H1 (cell line): ENCODE measurements around the gene SPTBN1. TPM values are rescaled to one million over a fixed set of nuclear protein-coding genes. Genes with fewer than 3 reads are reported as not detected.

Experiments used
- CTCF ChIA-PET: fragments of 300-600 bp; sonication (Branson Sonifier 250); formaldehyde crosslinking; loops from one replicate; lab custom pipeline; 2021; ENCODE audit not compliant: partially characterized antibody; lab: Charles Lee
- POLR2A ChIA-PET: fragments of 300-600 bp; sonication (Branson Sonifier 250); formaldehyde crosslinking; loops from one replicate; lab custom pipeline; 2021; ENCODE audit warnings: inconsistent platforms; ENCODE audit not compliant: partially characterized antibody; lab: Charles Lee
- DNase-seq, 2 experiments: peaks; one replicate each; pipeline versions ENCODE4 v3.0.0 to v3.0.0-alpha.2; 2010 to 2022; ENCODE audit warnings: low spot score in 2 of 2, low read depth in 1 of 2, mixed read lengths in 1 of 2
- FAIRE-seq: peaks from 2 replicates; lab custom pipeline; 2011; peaks lifted over from hg19 to GRCh38; lab: Jason Lieb, UNC
- H2AFZ ChIP-seq: 2 replicates; pipeline ENCODE4 v1.8.1; 2012; ENCODE audit warnings: low read length, inconsistent platforms
- H2AK5ac ChIP-seq: 2 replicates; pipeline ENCODE4 v1.6.1; 2013; ENCODE audit warnings: low read depth, low read length
- H2BK120ac ChIP-seq: replicated peaks from 2 replicates; pipeline ENCODE3; 2013; ENCODE audit warnings: low read depth, low read length, inconsistent platforms
- H2BK12ac ChIP-seq: 2 replicates; pipeline ENCODE4 v1.6.1; 2013; ENCODE audit warnings: low read depth, low read length
- H2BK15ac ChIP-seq: 2 replicates; pipeline ENCODE4 v1.6.1; 2013; ENCODE audit warnings: low read length
- H2BK20ac ChIP-seq: 2 replicates; pipeline ENCODE4 v1.6.1; 2013; ENCODE audit warnings: low read length
- H2BK5ac ChIP-seq: 2 replicates; pipeline ENCODE4 v1.6.1; 2013; ENCODE audit warnings: low read depth, low read length
- H3K14ac ChIP-seq: 2 replicates; pipeline ENCODE4 v1.6.1; 2013; ENCODE audit warnings: inconsistent platforms; ENCODE audit not compliant: insufficient read length
- H3K18ac ChIP-seq: 2 replicates; pipeline ENCODE4 v1.6.1; 2013; ENCODE audit warnings: low read length; ENCODE audit errors: extremely low read depth
- H3K23ac ChIP-seq: 2 replicates; pipeline ENCODE4 v1.6.1; 2013; ENCODE audit warnings: inconsistent platforms; ENCODE audit not compliant: insufficient read length
- H3K23me2 ChIP-seq: 2 replicates; pipeline ENCODE4 v1.6.1; 2013; ENCODE audit warnings: low read depth, low read length
- H3K27ac ChIP-seq: 2 replicates; pipeline ENCODE4 v1.6.1; 2011; ENCODE audit warnings: low read depth, low read length, inconsistent platforms
- H3K27me3 ChIP-seq, 4 experiments: replicated peaks in 1 of 4; 1 replicate in 1 of 4; 2 replicates in 3 of 4; pipeline versions ENCODE4 v1.6.1 to v1.8.1; 2011 to 2013; ENCODE audit warnings: low read length in 3 of 4, mild to moderate bottlenecking in 3 of 4, inconsistent platforms in 2 of 4, mixed read lengths in 2 of 4, moderate library complexity in 1 of 4; ENCODE audit not compliant: control insufficient read depth in 3 of 4, insufficient read depth in 3 of 4; ENCODE audit errors: extremely low read depth in 1 of 4
- H3K36me3 ChIP-seq, 4 experiments: 2 replicates each; pipeline versions ENCODE4 v1.6.1 to v1.8.1; 2011 to 2013; ENCODE audit warnings: mild to moderate bottlenecking in 4 of 4, low read length in 3 of 4, moderate library complexity in 2 of 4, control low read depth in 1 of 4, inconsistent platforms in 1 of 4; ENCODE audit not compliant: insufficient read depth in 4 of 4, control insufficient read depth in 2 of 4
- H3K4ac ChIP-seq: replicated peaks from 2 replicates; pipeline ENCODE3; 2013; ENCODE audit warnings: low read length, low read depth, mixed read lengths, inconsistent platforms; ENCODE audit not compliant: insufficient read length
- H3K4me1 ChIP-seq, 4 experiments: replicated peaks in 1 of 4; 1 replicate in 1 of 4; 2 replicates in 3 of 4; pipeline versions ENCODE4 v1.6.1 to v1.8.1; 2011 to 2013; ENCODE audit warnings: low read length in 3 of 4, inconsistent platforms in 2 of 4, mixed read lengths in 1 of 4; ENCODE audit not compliant: insufficient read depth in 4 of 4, control insufficient read depth in 3 of 4
- H3K4me2 ChIP-seq, 2 experiments: 2 replicates each; pipeline versions ENCODE4 v1.6.1 to v1.8.1; 2011 to 2013; ENCODE audit warnings: low read depth in 2 of 2, low read length in 2 of 2, control low read depth in 1 of 2, inconsistent platforms in 1 of 2, mild to moderate bottlenecking in 1 of 2; ENCODE audit not compliant: insufficient read depth in 1 of 2
- H3K4me3 ChIP-seq, 4 experiments: fragments of 200-600, 300-600 bp in 1 of 4; sonication (generic), shearing (Covaris generic), sonication (Bioruptor Twin) in 1 of 4; 2 replicates each; pipeline versions ENCODE4 v1.5.1 to v1.8.1; 2011 to 2016; ENCODE audit warnings: low read length in 4 of 4, low read depth in 3 of 4, control low read depth in 2 of 4, inconsistent platforms in 2 of 4, mild to moderate bottlenecking in 2 of 4, mixed read lengths in 1 of 4, moderate library complexity in 1 of 4; ENCODE audit not compliant: insufficient read depth in 2 of 4; ENCODE audit errors: extremely low read depth in 1 of 4
- H3K56ac ChIP-seq: replicated peaks from 2 replicates; pipeline ENCODE3; 2013; ENCODE audit warnings: low read depth, mild to moderate bottlenecking, mixed read lengths, low read length, inconsistent platforms; ENCODE audit not compliant: insufficient read length
- H3K79me1 ChIP-seq: 2 replicates; pipeline ENCODE4 v1.6.1; 2013; ENCODE audit warnings: low read depth, low read length, control low read depth
- H3K79me2 ChIP-seq, 2 experiments: 2 replicates each; pipeline versions ENCODE4 v1.6.1 to v1.8.1; 2012 to 2013; ENCODE audit warnings: low read length in 2 of 2, mild to moderate bottlenecking in 2 of 2, inconsistent platforms in 1 of 2; ENCODE audit not compliant: insufficient read depth in 2 of 2, control insufficient read depth in 1 of 2
- H3K9ac ChIP-seq, 4 experiments: replicated peaks in 1 of 4; 1 replicate in 1 of 4; 2 replicates in 3 of 4; pipeline versions ENCODE4 v1.6.1 to v1.8.1; 2011 to 2013; ENCODE audit warnings: low read depth in 3 of 4, low read length in 3 of 4, control low read depth in 2 of 4, mild to moderate bottlenecking in 2 of 4, moderate library complexity in 2 of 4, inconsistent platforms in 1 of 4; ENCODE audit errors: extremely low read depth in 1 of 4
- H3K9me3 ChIP-seq, 2 experiments: 2 replicates each; pipeline versions ENCODE4 v1.6.1 to v1.8.1; 2012 to 2013; ENCODE audit warnings: mild to moderate bottlenecking in 2 of 2, moderate library complexity in 2 of 2, control low read depth in 1 of 2, inconsistent platforms in 1 of 2, low read depth in 1 of 2, low read length in 1 of 2, mixed read lengths in 1 of 2; ENCODE audit not compliant: insufficient read depth in 2 of 2
- H4K20me1 ChIP-seq, 2 experiments: replicated peaks in 1 of 2; 2 replicates each; pipeline versions ENCODE3 to v1.8.1; 2011 to 2013; ENCODE audit warnings: inconsistent platforms in 2 of 2, low read length in 2 of 2, mild to moderate bottlenecking in 1 of 2; ENCODE audit not compliant: insufficient read depth in 2 of 2, control insufficient read depth in 1 of 2
- H4K5ac ChIP-seq: 2 replicates; pipeline ENCODE4 v1.6.1; 2013; ENCODE audit warnings: low read length, low read depth, mixed read lengths, inconsistent platforms; ENCODE audit not compliant: insufficient read length
- H4K8ac ChIP-seq: 2 replicates; pipeline ENCODE4 v1.8.0; 2013; ENCODE audit warnings: mild to moderate bottlenecking, moderate library complexity, low read length, inconsistent platforms; ENCODE audit not compliant: insufficient read depth; ENCODE audit errors: extremely low read depth
- H4K91ac ChIP-seq: replicated peaks from 2 replicates; pipeline ENCODE3; 2013; ENCODE audit warnings: low read length, mixed read lengths, inconsistent platforms; ENCODE audit not compliant: insufficient read length
- ASH2L ChIP-seq: fragments of 200-600, 300-600 bp; sonication (generic); IDR thresholded peaks from one replicate; pipeline ENCODE4 v1.7.1; 2017; ENCODE audit warnings: low read length
- ATF2 ChIP-seq: IDR thresholded peaks from 2 replicates; pipeline ENCODE4 v1.6.1; 2012; ENCODE audit warnings: low read length, inconsistent platforms
- BACH1 ChIP-seq: IDR thresholded peaks from 2 replicates; pipeline ENCODE4 v1.6.1; 2012; ENCODE audit warnings: low read length, improper control_type of control experiment
- CHD1 ChIP-seq: IDR thresholded peaks from 2 replicates; pipeline ENCODE4 v1.6.1; 2012; ENCODE audit warnings: low read depth, low read length, improper control_type of control experiment
- CHD2 ChIP-seq: IDR thresholded peaks from 2 replicates; pipeline ENCODE4 v1.6.1; 2012; ENCODE audit warnings: low read length, improper control_type of control experiment
- GTF2F1 ChIP-seq: IDR thresholded peaks from 2 replicates; pipeline ENCODE4 v1.6.1; 2012; ENCODE audit warnings: low read depth, low read length, improper control_type of control experiment, borderline replicate concordance
- JUN ChIP-seq: IDR thresholded peaks from 2 replicates; pipeline ENCODE4 v1.6.1; 2011; ENCODE audit warnings: low read depth, mild to moderate bottlenecking, improper control_type of control experiment, low read length
- KDM5A ChIP-seq: fragments of 200-600 bp; IDR thresholded peaks from 2 replicates; pipeline ENCODE4 v1.7.1; 2012; ENCODE audit warnings: mild to moderate bottlenecking, low read length, inconsistent platforms, mixed read lengths
- MAFK ChIP-seq: IDR thresholded peaks from 2 replicates; pipeline ENCODE4 v1.6.1; 2012; ENCODE audit warnings: low read depth, mild to moderate bottlenecking, improper control_type of control experiment, low read length
- NANOG ChIP-seq: IDR thresholded peaks from 2 replicates; pipeline ENCODE4 v1.6.1; 2011; ENCODE audit warnings: low read length, low read depth, mild to moderate bottlenecking, inconsistent platforms; ENCODE audit not compliant: insufficient read depth, poor library complexity, severe bottlenecking
- SIX5 ChIP-seq: IDR thresholded peaks from 2 replicates; pipeline ENCODE4 v1.6.1; 2011; ENCODE audit warnings: mild to moderate bottlenecking, low read depth, low read length
- TBP ChIP-seq: IDR thresholded peaks from 2 replicates; pipeline ENCODE4 v1.6.1; 2011; ENCODE audit warnings: low read depth, low read length, improper control_type of control experiment
- WGBS, 2 experiments: shearing (Covaris generic) in 1 of 2; methylation state at CpG; one replicate each; pipeline versions ENCODE4 v1.1.6 to v1.1.7; 2013 to 2015; ENCODE audit warnings: low lambda C conversion rate in 2 of 2, mixed read lengths in 2 of 2, inconsistent platforms in 1 of 2, low coverage in 1 of 2, missing lambda C conversion rate in 1 of 2; ENCODE audit not compliant: insufficient replicate concordance in 2 of 2, insufficient coverage in 1 of 2, insufficient read length in 1 of 2; ENCODE audit errors: extremely low coverage in 1 of 2, missing lambda C conversion rate in 1 of 2; 5-methylcytosine and 5-hydroxymethylcytosine counted together
- polyA plus RNA-seq, 7 experiments: library from polyadenylated mRNA; depleted of rRNA in 3 of 7; stranded (reverse) in 5 of 7; unstranded in 2 of 7; fragments of >200 nt in 5 of 7; fragments of 200-250 nt in 2 of 7; gene quantifications; 1 replicate in 5 of 7; 2 replicates in 1 of 7; 4 replicates in 1 of 7; pipeline versions ENCODE4 v1.2.1 to v1.2.3, GENCODE V29; 2011 to 2013; ENCODE audit warnings: missing spikeins in 2 of 7, mixed read lengths in 2 of 7
- total RNA-seq: library from RNA; stranded (reverse); fragmentation: NEBNext Ultra II Directional; extraction: Animal tissue kit (Norgen Biotek cat#: 25700); gene quantifications from 2 replicates; pipeline ENCODE4 v1.2.1, GENCODE V29; 2021

The SPTBN1 gene
- total and polyA plus RNA-seq, 2 of the 8 experiments (the other 6 are each of a cell fraction or from before 2014, with no cell fraction given) = 31.8 to 180 TPM

DNA sequence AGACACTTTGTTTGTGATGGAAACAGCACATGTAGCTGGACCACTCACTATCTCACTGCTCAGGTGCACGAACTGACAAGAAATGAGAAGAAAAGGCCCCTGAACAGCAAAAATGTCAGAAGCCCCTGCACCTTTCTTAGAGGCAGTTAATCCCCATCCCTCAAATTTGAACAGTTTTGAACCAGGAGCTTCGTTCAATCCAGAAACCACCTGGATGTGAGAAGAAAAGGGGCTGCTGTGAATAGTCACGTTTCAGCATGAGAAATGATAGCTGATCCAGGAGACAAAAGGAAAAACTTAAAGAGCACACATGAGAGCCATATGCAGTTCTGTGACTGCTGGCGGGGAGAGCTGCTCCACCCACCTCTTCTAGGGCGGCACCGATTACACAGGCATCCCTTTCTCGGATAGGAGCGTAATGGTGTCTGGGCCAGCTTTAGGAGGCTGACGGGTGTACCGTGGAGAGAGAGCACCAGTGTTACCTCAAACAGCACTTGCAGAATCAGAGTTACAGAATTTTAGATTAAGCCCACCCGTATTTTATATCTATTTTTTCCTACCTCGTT, 150.3 kb downstream of the SPTBN1 start:
- Histone ChIP-seq H3K27me3 (no peaks in the 10 kb centered on the region), H2AK5ac (no peak overlapping the region), H3K4ac (no peak overlapping the region), H3K79me1 (peaks cover 17% of the 10 kb centered on the region; the same call in 1 of the 2 replicates), H3K9me3 (no peaks in the 10 kb centered on the region), H4K20me1 (peaks cover 15 to 25% of the 10 kb centered on the region in 2 experiments), H2BK12ac (no peak overlapping the region), H2BK20ac (no peak overlapping the region), H3K79me2 (peaks cover 26 to 100% of the 10 kb centered on the region in 2 experiments), H3K4me2 (no peak overlapping the region), H3K18ac (no peak overlapping the region), H3K9ac (0 out of 7 replicates have a peak overlapping the region, but pooled peaks of 1 of the 4 experiments have one; percentile 6), H3K23ac (no peak overlapping the region), H3K4me3 (no peak overlapping the region), H3K56ac (no peak overlapping the region), H3K4me1 (peaks cover 3 to 24% (median 9%) of the 10 kb centered on the region in 4 experiments), H2BK5ac (no peak overlapping the region), H2AFZ (no peak overlapping the region), H2BK15ac (no peak overlapping the region), H3K14ac (no peak overlapping the region), H3K23me2 (no peaks in the 10 kb centered on the region), H3K36me3 (no peaks in the 10 kb centered on the region), H2BK120ac (no peak overlapping the region), H4K8ac (no peak overlapping the region), H4K91ac (no peak overlapping the region), H3K27ac (no peak overlapping the region), H4K5ac (no peak overlapping the region)
- DNase-seq = no peak
- WGBS, 2 experiments = 84% methylated on average over 12 of the region's 12 CpGs; no CpG with 5 or more reads in 1 of the 2 experiments
- FAIRE-seq = no peak
- POLR2A ChIA-PET = interaction anchor here (0.8 kb wide), 1 partner anchor 12 kb away, joined by 4 read pairs; no protein-coding TSS in a partner anchor
- CTCF ChIA-PET = interaction anchor here (0.7 to 2.2 kb wide), 4 partner anchors 8 to 83 kb away, joined by 3 to 10 read pairs (median 4); no protein-coding TSS in a partner anchor
- no peak for TF ChIP-seq SIX5
- TF ChIP-seq JUN = no peak
- no peak for TF ChIP-seq ASH2L
- no peak for TF ChIP-seq CHD2
- no peak for TF ChIP-seq MAFK
- TF ChIP-seq NANOG = no peak
- no peak for TF ChIP-seq CHD1
- TF ChIP-seq KDM5A = no peak
- no peak for TF ChIP-seq GTF2F1
- no peak for TF ChIP-seq TBP
- no peak for TF ChIP-seq ATF2
- TF ChIP-seq BACH1 = no peak
